Right hindlimb (tissue), 1 donor: Measurements from ENCODE around the gene SIGLEC1.
A peak's percentile ranks its signal among the peaks of the same experiment; 100 is the strongest.

Experiments
- DNase-seq: peaks from one replicate; pipeline ENCODE4 v3.0.0-alpha.2; 2018

Gene SIGLEC1

DNA sequence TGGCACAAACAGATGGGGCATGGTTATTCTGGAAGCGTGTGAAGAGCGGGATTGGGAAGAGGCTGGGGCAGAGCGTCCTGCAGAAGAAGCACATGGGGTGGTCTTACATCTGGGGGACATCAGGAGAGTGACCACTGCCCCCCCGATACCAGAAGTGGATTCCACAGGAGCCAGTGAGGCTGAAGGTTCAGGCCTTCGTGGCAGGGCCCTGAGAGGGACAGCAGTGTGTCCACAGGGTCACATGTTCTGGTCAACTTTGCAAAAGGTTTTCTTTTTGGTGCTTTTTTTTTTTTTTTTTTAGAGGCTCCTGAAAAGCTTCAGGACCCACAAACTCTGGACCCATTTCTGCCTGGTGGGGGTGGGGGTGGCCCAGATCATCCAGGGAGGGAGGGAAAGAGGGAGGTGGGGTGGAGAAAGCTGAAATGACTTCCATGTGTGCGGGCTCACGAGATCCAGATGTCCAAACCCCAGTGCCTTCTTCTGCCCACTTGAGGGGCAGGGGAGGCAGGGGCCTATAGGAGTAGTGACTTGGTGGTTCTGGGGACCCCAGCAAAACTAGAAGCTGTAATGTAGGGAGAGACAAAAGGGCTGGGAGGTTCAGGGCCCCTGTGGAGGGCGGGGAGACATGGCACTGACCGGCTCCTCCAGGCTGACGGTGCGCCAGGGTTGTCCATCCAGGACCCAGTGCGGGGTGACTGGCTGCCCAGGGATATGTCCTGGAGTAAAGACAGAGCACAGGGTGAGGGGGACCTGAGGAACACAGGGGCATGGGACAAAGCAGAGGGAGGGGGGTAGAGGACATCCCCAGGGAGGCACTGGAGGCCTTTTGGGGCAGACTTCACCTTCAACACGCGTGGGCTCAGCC is 33.3 kb downstream of the SIGLEC1 start:
- no peak for DNase-seq

- no peak for DNase-seq
Measured at GRCh38 chr20:3678198-3678597, 34.2 kb downstream of the SIGLEC1 start.

DNA sequence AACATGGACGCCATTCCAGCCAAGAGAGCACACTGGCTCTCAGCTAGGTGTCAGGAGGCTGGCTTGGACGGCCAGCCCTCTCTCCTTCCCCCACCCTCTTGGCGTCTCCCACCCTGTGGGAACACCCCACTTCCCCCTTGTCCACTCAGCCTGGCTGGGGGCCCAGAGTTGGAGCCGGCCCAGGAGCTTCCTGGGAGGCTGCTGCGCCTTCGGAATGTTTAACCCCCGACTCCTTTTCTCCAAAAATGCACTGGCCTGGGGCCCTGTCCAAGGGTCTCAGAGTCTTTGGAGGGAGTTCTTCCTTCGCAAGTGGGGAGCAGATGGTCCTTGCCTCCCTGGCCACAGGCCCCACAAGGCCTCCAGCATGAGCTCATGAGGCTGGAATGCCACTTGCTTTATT is 34.7 kb downstream of the SIGLEC1 start:
- DNase-seq, result peak; percentile 84

DNA sequence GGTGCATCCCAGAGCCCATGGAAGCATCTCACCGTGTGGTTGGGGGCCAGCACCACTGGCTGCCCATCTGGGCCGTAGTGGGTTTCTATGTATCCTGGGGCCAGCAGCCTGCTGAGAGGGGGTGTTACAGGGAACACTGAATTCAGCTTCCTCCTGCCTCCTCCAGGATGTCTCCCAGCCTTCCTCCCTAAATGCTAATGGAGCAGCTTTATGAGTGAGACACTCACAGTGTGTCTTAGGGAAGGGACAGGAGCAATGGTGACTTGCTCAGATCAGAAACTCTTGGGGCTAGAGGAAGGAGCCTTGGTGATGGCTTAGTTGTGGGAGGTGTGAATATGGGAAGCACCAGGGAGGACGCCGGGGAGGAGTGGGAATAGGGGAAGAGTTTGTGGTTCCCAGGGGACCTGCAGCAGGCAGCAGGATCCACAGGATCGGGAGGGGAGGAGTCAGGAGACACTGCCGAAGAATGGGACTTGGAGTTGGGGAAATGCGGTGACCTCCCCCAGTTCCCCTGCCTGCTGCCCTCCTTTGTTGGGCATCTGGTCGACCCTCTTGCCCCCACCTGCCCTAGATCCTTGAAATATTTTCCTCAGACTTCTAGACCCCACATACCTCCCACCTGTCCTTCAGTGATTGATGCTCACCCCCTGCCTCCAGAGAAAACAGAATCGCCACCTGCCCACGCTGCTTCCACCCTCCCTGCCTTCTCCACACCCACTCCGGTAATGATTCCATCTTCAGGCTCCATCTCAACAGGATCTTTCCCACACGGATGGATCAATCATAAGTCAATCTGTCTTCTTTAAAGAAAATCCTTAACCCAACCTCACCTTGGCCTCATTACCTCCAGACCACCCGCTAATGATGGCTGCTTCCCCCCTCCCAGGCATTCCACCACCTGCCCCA is 37.2 kb downstream of the SIGLEC1 start:
- DNase-seq, result no peak

DNA sequence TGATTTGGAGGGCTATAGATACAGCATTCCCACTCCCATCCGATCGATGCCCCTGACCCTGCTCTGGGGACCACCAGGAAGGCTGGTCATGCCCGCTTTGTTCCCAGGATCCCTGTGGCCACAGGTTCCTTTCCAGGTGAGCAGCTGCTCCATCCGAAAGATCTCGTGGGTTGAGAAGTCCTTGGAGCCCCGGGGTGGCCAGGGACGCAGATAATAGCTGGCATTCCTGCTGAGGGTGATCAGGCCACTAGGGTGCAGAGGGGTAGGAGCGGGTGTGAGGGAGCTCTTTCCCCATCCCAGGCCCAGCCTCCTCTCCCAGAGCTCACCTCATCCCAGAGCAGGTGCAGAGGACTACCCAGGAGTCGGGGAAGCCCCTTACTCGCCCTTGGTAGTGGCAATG is 38.0 kb downstream of the SIGLEC1 start:
- DNase-seq, result no peak

- no peak for DNase-seq
Measured at GRCh38 chr20:3673221-3674070, 39.0 kb downstream of the SIGLEC1 start.

DNA sequence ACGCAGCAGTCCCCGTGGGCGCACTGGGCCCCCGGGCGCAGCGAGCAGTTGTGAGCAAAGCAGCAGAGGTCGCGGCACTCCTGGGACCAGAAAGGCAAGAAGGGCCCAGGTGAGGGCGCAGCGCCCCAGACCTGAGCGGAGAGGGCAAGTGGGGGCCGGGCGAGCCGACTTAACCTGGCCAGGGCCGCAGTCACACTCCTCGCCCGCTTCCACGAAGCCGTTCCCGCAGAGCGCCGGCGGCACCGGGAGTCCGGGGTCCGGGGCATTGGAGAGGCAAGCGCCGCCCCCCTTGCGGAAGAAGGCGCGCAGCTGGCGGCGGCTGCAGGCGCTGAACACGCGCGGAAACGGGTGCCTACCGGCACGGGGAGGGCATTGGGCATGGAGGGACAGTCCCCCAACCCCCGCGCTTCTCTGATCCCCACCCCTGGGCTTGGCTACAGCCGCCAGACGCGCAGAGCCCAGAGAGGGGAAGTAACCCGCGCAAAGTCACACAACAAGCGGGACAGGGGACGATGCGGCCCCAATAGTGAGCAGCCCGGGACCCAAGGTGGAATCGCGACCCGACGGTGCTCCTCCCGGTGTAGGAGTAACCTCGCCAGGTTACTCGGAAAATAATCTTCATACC is 39.7 kb downstream of the SIGLEC1 start:
- no peak for DNase-seq

GRCh38 chr20:3671986-3672546 is 40.3 kb downstream of the SIGLEC1 start:
- DNase-seq, result no peak

GRCh38 chr20:3670945-3671344 is 41.5 kb downstream of the SIGLEC1 start:
- no peak for DNase-seq

DNA sequence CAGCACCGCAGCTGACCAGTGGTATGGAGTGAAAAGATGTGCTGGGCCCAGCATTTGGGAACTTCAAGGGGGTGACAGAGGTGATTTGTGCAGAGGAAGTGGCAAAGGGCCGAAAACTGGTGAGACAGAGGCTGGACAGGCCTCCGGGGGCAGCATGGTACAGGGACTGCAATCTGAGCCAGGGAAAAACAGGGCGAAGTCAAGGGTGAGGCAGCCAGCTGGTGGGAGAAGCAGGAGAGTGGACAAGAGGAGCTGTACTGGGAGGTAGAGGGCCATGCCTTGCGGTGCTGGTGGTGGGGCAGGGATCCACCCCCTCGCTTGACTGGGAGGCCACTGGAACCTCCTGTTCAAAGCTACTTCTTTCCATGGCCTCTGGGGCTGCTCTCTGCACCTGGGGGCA is 41.9 kb downstream of the SIGLEC1 start:
- DNase-seq, result no peak

- DNase-seq, result no peak
Measured at GRCh38 chr20:3669710-3670367, 42.6 kb downstream of the SIGLEC1 start.

DNA sequence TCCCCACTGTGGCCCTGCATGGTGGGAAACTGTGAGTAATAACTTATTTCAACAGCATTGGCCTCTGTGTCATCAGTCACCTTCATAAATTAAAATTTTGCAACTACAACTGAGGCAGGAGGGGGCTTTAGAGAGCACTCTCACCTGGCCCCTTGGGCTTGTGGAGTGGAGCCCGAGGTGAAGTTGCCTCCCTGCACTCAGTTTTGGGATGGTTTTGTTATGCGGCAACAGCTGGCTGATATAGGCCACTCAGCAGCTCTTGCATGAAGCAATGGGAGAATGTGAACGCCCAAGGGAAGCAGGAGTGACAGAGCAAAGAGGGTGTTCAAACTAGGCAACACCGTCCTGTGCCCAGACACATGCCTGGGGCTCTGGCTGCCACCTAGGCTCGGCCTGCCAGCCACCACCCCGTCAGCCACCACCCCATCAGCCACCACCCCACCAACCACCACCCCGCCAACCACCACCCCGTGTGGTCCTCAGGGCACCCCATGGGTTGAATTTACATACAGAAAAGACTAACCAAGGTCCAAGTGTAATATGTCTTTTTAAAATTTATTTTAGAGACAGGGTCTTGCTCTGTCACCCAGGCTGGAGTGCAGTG is 44.9 kb downstream of the SIGLEC1 start:
- DNase-seq, result no peak

GRCh38 chr20:3663858-3664257 is 48.5 kb downstream of the SIGLEC1 start:
- no peak for DNase-seq

GRCh38 chr20:3663031-3663701 is 49.2 kb downstream of the SIGLEC1 start, which contains the start of gene GFRA4:
Gene GFRA4, minus strand, starts transcription at chr20:3663399. Its CDS starts 0 bp downstream, at chr20:3663399.
- DNase-seq, result no peak
